ENCODE data around the gene TRIO.

- TF ChIP-seq CTCF (IDR thresholded peaks at IDR 0.05), result no peak
- TF ChIP-seq POLR2A (IDR thresholded peaks at IDR 0.05), result no peak
These were observed 828 bp upstream of the TRIO start for GRCh38 chr5:14142202-14142826.
